GM19397 (cell line): ENCODE measurements around the gene LNX1.
"Not testable (repeated sequence)": the region's sequence is repeated elsewhere in the genome, so short reads cannot be mapped to it uniquely, and the experiment has no call there.

Source experiments
- ATAC-seq: cut with Tn5 transposase; IDR thresholded peaks from one replicate; pipeline ENCODE4 v1.9.1; 2021; ENCODE audit warnings: mild to moderate bottlenecking, moderate library complexity; ENCODE audit not compliant: unreplicated experiment

LNX1 gene

GRCh38 chr4:53476232-53477037 lies 114.9 kb downstream of the LNX1 start:
- ATAC-seq: no peak

- ATAC-seq: not testable (repeated sequence)
These were observed 124.7 kb downstream of the LNX1 start for GRCh38 chr4:53466576-53466975.

- ATAC-seq: no peak
These were observed 125.4 kb downstream of the LNX1 start for GRCh38 chr4:53465891-53466290.

GRCh38 chr4:53465281-53465680 lies 126.0 kb downstream of the LNX1 start:
- no peak for ATAC-seq

GRCh38 chr4:53463340-53463739 lies 127.9 kb downstream of the LNX1 start:
- ATAC-seq: no peak

- ATAC-seq: no peak
These were observed 130.0 kb downstream of the LNX1 start for GRCh38 chr4:53461244-53461643.

GRCh38 chr4:53459548-53459947 lies 131.7 kb downstream of the LNX1 start:
- ATAC-seq: no peak

- ATAC-seq: no peak
These were observed 135.1 kb downstream of the LNX1 start for GRCh38 chr4:53456178-53456577.

GRCh38 chr4:53455766-53456165 lies 135.5 kb downstream of the LNX1 start:
- ATAC-seq: no peak

GRCh38 chr4:53453385-53453784 lies 137.9 kb downstream of the LNX1 start:
- no peak for ATAC-seq

- no peak for ATAC-seq
These were observed 140.5 kb downstream of the LNX1 start for GRCh38 chr4:53450773-53451172.

GRCh38 chr4:53444954-53445353 lies 146.3 kb downstream of the LNX1 start:
- ATAC-seq: no peak

GRCh38 chr4:53441564-53441963 lies 149.7 kb downstream of the LNX1 start:
- ATAC-seq: no peak

GRCh38 chr4:53436251-53436650 lies 155.0 kb downstream of the LNX1 start:
- ATAC-seq: no peak

- no peak for ATAC-seq
These were observed 158.5 kb downstream of the LNX1 start for GRCh38 chr4:53432528-53433424.

- ATAC-seq: no peak
These were observed 160.2 kb downstream of the LNX1 start for GRCh38 chr4:53431052-53431451.

GRCh38 chr4:53427366-53427765 lies 163.9 kb downstream of the LNX1 start:
- no peak for ATAC-seq

GRCh38 chr4:53424280-53424679 lies 167.0 kb downstream of the LNX1 start:
- ATAC-seq: no peak

- no peak for ATAC-seq
These were observed 168.9 kb downstream of the LNX1 start for GRCh38 chr4:53422367-53422766.

- ATAC-seq: no peak
These were observed 169.5 kb downstream of the LNX1 start for GRCh38 chr4:53421791-53422190.

- no peak for ATAC-seq
These were observed 172.1 kb downstream of the LNX1 start for GRCh38 chr4:53419208-53419607.

GRCh38 chr4:53409479-53409878 lies 181.8 kb downstream of the LNX1 start:
- ATAC-seq: not testable (repeated sequence)
